H9 (cell line): ENCODE results near the gene AKR7A2. TPM values are rescaled to one million over a fixed set of nuclear protein-coding genes. Genes with fewer than 3 reads are reported as not detected.

ENCODE experiments used
- DNase-seq: peaks from one replicate; pipeline ENCODE4 v3.0.0-alpha.2; 2017
- H2AFZ ChIP-seq: one replicate; pipeline ENCODE4 v1.6.1; 2013; ENCODE audit warnings: mild to moderate bottlenecking, low read length, control low read depth, moderate library complexity
- H2AK5ac ChIP-seq: 2 replicates; pipeline ENCODE4 v1.6.1; 2013; ENCODE audit warnings: low read length, control low read depth, mixed read lengths; ENCODE audit not compliant: insufficient read length
- H2BK120ac ChIP-seq: one replicate; pipeline ENCODE4 v1.6.1; 2013; ENCODE audit warnings: low read depth, mild to moderate bottlenecking, low read length, control low read depth, inconsistent platforms; ENCODE audit not compliant: poor library complexity, severe bottlenecking
- H2BK12ac ChIP-seq: 2 replicates; pipeline ENCODE4 v1.6.1; 2013; ENCODE audit warnings: low read length, control low read depth, mixed read lengths, low read depth; ENCODE audit not compliant: insufficient read length
- H2BK15ac ChIP-seq: 2 replicates; pipeline ENCODE4 v1.6.1; 2013; ENCODE audit warnings: low read depth, low read length, control low read depth
- H2BK20ac ChIP-seq: one replicate; pipeline ENCODE4 v1.6.1; 2013; ENCODE audit warnings: low read depth, mild to moderate bottlenecking, low read length, control low read depth, inconsistent platforms; ENCODE audit not compliant: poor library complexity, severe bottlenecking
- H2BK5ac ChIP-seq: 2 replicates; pipeline ENCODE4 v1.6.1; 2013; ENCODE audit warnings: low read length, control low read depth, mixed read lengths; ENCODE audit not compliant: insufficient read length
- H3K14ac ChIP-seq: 2 replicates; pipeline ENCODE4 v1.6.1; 2013; ENCODE audit warnings: low read length, control low read depth; ENCODE audit not compliant: insufficient read depth
- H3K18ac ChIP-seq: 2 replicates; pipeline ENCODE4 v1.6.1; 2013; ENCODE audit warnings: low read depth, mild to moderate bottlenecking, mixed read lengths, low read length, control low read depth; ENCODE audit not compliant: insufficient read length
- H3K23ac ChIP-seq: 2 replicates; pipeline ENCODE4 v1.6.1; 2013; ENCODE audit warnings: low read length, control low read depth, mixed read lengths, low read depth; ENCODE audit not compliant: insufficient read length
- H3K23me2 ChIP-seq: 2 replicates; pipeline ENCODE4 v1.6.1; 2013; ENCODE audit warnings: low read depth, mild to moderate bottlenecking, mixed read lengths, low read length, control low read depth; ENCODE audit not compliant: insufficient read length, poor library complexity, severe bottlenecking
- H3K27ac ChIP-seq: 2 replicates; pipeline ENCODE4 v1.5.1; 2013; ENCODE audit warnings: low read length, control low read depth, mixed read lengths, low read depth; ENCODE audit not compliant: insufficient read length
- H3K27me3 ChIP-seq: 2 replicates; pipeline ENCODE4 v1.6.1; 2013; ENCODE audit warnings: low read length, control low read depth, inconsistent platforms; ENCODE audit not compliant: insufficient read depth
- H3K4ac ChIP-seq: 2 replicates; pipeline ENCODE4 v1.6.1; 2013; ENCODE audit warnings: low read depth, mild to moderate bottlenecking, control low read depth, inconsistent platforms, low read length, moderate library complexity
- H3K4me1 ChIP-seq: 2 replicates; pipeline ENCODE4 v1.6.1; 2013; ENCODE audit warnings: low read length, control low read depth, inconsistent platforms; ENCODE audit not compliant: insufficient read depth
- H3K4me2 ChIP-seq: 2 replicates; pipeline ENCODE4 v1.6.1; 2013; ENCODE audit warnings: low read length, control low read depth, mixed read lengths; ENCODE audit not compliant: insufficient read length, insufficient read depth
- H3K56ac ChIP-seq: 2 replicates; pipeline ENCODE4 v1.6.1; 2013; ENCODE audit warnings: low read depth, mild to moderate bottlenecking, mixed read lengths, low read length, control low read depth; ENCODE audit not compliant: insufficient read length
- H3K79me1 ChIP-seq: 2 replicates; pipeline ENCODE4 v1.6.1; 2013; ENCODE audit warnings: low read depth, mild to moderate bottlenecking, moderate library complexity, low read length, control low read depth, inconsistent platforms; ENCODE audit not compliant: insufficient read depth, poor library complexity, severe bottlenecking
- H3K79me2 ChIP-seq: 2 replicates; pipeline ENCODE4 v1.6.1; 2013; ENCODE audit warnings: low read length, control low read depth, inconsistent platforms; ENCODE audit not compliant: insufficient read depth
- H3K9ac ChIP-seq: 2 replicates; pipeline ENCODE4 v1.6.1; 2013; ENCODE audit warnings: low read length, control low read depth, mixed read lengths; ENCODE audit not compliant: insufficient read length; ENCODE audit errors: extremely low read depth
- H3K9me3 ChIP-seq: one replicate; pipeline ENCODE4 v1.6.1; 2013; ENCODE audit warnings: low read depth, low read length, inconsistent platforms; ENCODE audit not compliant: control insufficient read depth
- H3T11ph ChIP-seq: one replicate; pipeline ENCODE4 v1.6.1; 2013; ENCODE audit warnings: mild to moderate bottlenecking, low read length, control low read depth, inconsistent platforms
- H4K20me1 ChIP-seq: one replicate; pipeline ENCODE4 v1.6.1; 2013; ENCODE audit not compliant: control insufficient read depth, insufficient read length, insufficient read depth
- H4K5ac ChIP-seq: 2 replicates; pipeline ENCODE4 v1.6.1; 2013; ENCODE audit warnings: low read depth, mild to moderate bottlenecking, mixed read lengths, low read length, control low read depth; ENCODE audit not compliant: insufficient read length
- H4K8ac ChIP-seq: replicated peaks from 2 replicates; pipeline ENCODE4 v1.6.1; 2013; ENCODE audit warnings: low read length, control low read depth, mixed read lengths, low read depth; ENCODE audit not compliant: insufficient read length
- H4K91ac ChIP-seq: 2 replicates; pipeline ENCODE4 v1.6.1; 2013; ENCODE audit warnings: low read depth, mild to moderate bottlenecking, moderate library complexity, mixed read lengths, low read length, control low read depth; ENCODE audit not compliant: insufficient read length
- H3K27ac Mint-ChIP-seq, 3 experiments: 2 replicates in 2 of 3; 3 replicates in 1 of 3; pipeline ENCODE4 v1.8.0; 2020 to 2021; ENCODE audit warnings: mixed read lengths in 3 of 3, mild to moderate bottlenecking in 1 of 3, moderate library complexity in 1 of 3
- H3K27me3 Mint-ChIP-seq: 2 replicates; pipeline ENCODE4 v1.8.0; 2021; ENCODE audit warnings: low read depth, mild to moderate bottlenecking, moderate library complexity, mixed read lengths
- H3K36me3 Mint-ChIP-seq, 3 experiments: 2 replicates in 2 of 3; 3 replicates in 1 of 3; pipeline ENCODE4 v1.8.0; 2020 to 2021; ENCODE audit warnings: low read depth in 3 of 3, mixed read lengths in 3 of 3; ENCODE audit not compliant: insufficient read depth in 1 of 3
- H3K4me1 Mint-ChIP-seq, 2 experiments: 2 replicates each; pipeline ENCODE4 v1.8.0; 2020; ENCODE audit warnings: mixed read lengths in 2 of 2
- H3K4me3 Mint-ChIP-seq, 2 experiments: 2 replicates in 1 of 2; 3 replicates in 1 of 2; pipeline ENCODE4 v1.8.0; 2020 to 2021; ENCODE audit warnings: mild to moderate bottlenecking in 2 of 2, mixed read lengths in 2 of 2, moderate library complexity in 1 of 2
- H3K9me3 Mint-ChIP-seq, 2 experiments: 2 replicates in 1 of 2; 3 replicates in 1 of 2; pipeline ENCODE4 v1.8.0; 2020; ENCODE audit warnings: mild to moderate bottlenecking in 2 of 2, mixed read lengths in 2 of 2, moderate library complexity in 1 of 2
- WGBS: extraction: QIAGEN DNeasy Blood & Tissue Kit; methylation state at CpG from one replicate; pipeline ENCODE4 v1.1.7; 2013; ENCODE audit warnings: missing lambda C conversion rate, low lambda C conversion rate, mixed read lengths; ENCODE audit not compliant: insufficient read length; ENCODE audit errors: extremely low coverage; 5-methylcytosine and 5-hydroxymethylcytosine counted together
- total RNA-seq: library from RNA; stranded (reverse); gene quantifications from 2 replicates; pipeline ENCODE4 v1.2.1, GENCODE V29; 2021
- TF ChIP-seq, protein P1 (sequence below): fragments of 200-600 bp; sonication (generic); conservative IDR thresholded peaks from 3 replicates; pipeline ENCODE4 v1.8.0; 2021; ENCODE audit warnings: antibody characterized with exemption, mild to moderate bottlenecking

Gene AKR7A2
- total RNA-seq, 1 experiment from 2014 or later, result 50.3 TPM

- Histone ChIP-seq H3K23ac (no peak overlapping the region), H3K79me1 (peaks cover 4% of the 10 kb centered on the region), H3K4me2 (no peak overlapping the region), H3K9me3 (no peaks in the 10 kb centered on the region), H3K79me2 (peaks cover 5% of the 10 kb centered on the region; the same call in 1 of the 2 replicates), H3K14ac (no peak overlapping the region), H3K27me3 (no peaks in the 10 kb centered on the region), H3T11ph (no peak overlapping the region), H3K4me1 (no peaks in the 10 kb centered on the region), H4K20me1 (no peaks in the 10 kb centered on the region), H2BK12ac (no peak overlapping the region), H3K23me2 (no peaks in the 10 kb centered on the region), H4K91ac (no peak overlapping the region), H3K27ac (no peak overlapping the region), H2BK15ac (no peak overlapping the region), H2AK5ac (no peak overlapping the region), H3K18ac (no peak overlapping the region), H4K8ac (no peak overlapping the region), H3K56ac (no peak overlapping the region), H2AFZ (no peak overlapping the region), H3K4ac (no peak overlapping the region), H3K9ac (no peak overlapping the region), H4K5ac (no peak overlapping the region), H2BK20ac (no peak overlapping the region), H2BK120ac (no peak overlapping the region), H2BK5ac (no peak overlapping the region)
- Mint-ChIP-seq H3K9me3 (no peaks in the 10 kb centered on the region), H3K4me3 (no peak overlapping the region), H3K27me3 (peaks cover 1% of the 10 kb centered on the region; the same call in 1 of the 2 replicates), H3K4me1 (peaks cover 14 to 20% of the 10 kb centered on the region in 2 experiments), H3K36me3 (peaks cover 18 to 29% (median 26%) of the 10 kb centered on the region in 3 experiments), H3K27ac (peak overlapping the region in 2 of 3 experiments; percentile 44 to 74; a peak in 1 of 7 replicates)
- TF ChIP-seq, protein P1, sequence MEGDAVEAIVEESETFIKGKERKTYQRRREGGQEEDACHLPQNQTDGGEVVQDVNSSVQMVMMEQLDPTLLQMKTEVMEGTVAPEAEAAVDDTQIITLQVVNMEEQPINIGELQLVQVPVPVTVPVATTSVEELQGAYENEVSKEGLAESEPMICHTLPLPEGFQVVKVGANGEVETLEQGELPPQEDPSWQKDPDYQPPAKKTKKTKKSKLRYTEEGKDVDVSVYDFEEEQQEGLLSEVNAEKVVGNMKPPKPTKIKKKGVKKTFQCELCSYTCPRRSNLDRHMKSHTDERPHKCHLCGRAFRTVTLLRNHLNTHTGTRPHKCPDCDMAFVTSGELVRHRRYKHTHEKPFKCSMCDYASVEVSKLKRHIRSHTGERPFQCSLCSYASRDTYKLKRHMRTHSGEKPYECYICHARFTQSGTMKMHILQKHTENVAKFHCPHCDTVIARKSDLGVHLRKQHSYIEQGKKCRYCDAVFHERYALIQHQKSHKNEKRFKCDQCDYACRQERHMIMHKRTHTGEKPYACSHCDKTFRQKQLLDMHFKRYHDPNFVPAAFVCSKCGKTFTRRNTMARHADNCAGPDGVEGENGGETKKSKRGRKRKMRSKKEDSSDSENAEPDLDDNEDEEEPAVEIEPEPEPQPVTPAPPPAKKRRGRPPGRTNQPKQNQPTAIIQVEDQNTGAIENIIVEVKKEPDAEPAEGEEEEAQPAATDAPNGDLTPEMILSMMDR, result no peak
- DNase-seq, result no peak
- WGBS, result no CpG with 5 or more reads among the region's 6 CpGs
These were observed 48.1 kb upstream of the AKR7A2 start for GRCh38 chr1:19360016-19360415.
